HS-5 (cell line): ENCODE results near the gene SRGAP1.
"Not testable (repeated sequence)": the region's sequence is repeated elsewhere in the genome, so short reads cannot be mapped to it uniquely, and the experiment has no call there.

Experiments
- DNase-seq: peaks from one replicate; pipeline ENCODE4 v3.0.0-alpha.2; 2012; ENCODE audit warnings: low read depth

SRGAP1 gene

DNA sequence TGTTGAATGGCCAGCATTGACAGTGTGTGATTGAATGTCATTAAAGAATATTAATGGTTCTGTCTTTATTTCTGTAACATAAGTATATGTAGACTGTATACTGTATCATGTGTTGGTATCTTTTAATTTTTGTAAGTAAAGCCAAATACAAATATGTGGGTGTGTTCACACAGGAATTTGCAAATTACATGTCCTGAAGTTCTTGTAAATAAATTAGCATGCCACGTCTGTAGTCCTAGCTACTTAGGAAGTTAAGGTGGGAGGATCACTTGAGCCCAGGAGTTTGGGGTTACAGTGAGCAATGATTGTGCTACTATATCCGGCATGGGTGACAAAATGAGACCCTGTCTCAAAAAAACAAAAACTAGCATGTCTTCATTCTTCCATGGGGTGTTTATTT lies 278.5 kb downstream of the SRGAP1 start:
- DNase-seq: no peak

GRCh38 chr12:64123448-64123847 lies 278.9 kb downstream of the SRGAP1 start:
- no peak for DNase-seq

GRCh38 chr12:64124511-64125197 lies 280.2 kb downstream of the SRGAP1 start:
- no peak for DNase-seq

DNA sequence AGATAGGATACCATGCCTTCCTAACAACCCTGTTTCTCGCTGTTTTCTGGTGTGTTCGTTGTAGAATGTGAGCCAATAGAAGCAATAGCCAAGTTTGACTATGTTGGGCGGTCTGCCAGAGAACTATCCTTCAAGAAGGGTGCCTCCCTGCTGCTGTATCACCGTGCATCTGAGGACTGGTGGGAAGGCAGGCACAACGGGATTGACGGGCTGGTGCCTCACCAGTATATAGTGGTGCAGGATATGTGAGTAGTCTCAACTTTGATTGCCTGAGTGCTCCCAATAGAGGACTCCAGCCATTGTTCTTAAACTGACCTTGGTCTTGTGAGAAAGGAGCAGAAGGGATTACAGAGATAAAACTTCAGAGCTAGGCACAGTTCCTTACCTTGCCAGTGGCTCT lies 281.4 kb downstream of the SRGAP1 start:
- DNase-seq: no peak

DNA sequence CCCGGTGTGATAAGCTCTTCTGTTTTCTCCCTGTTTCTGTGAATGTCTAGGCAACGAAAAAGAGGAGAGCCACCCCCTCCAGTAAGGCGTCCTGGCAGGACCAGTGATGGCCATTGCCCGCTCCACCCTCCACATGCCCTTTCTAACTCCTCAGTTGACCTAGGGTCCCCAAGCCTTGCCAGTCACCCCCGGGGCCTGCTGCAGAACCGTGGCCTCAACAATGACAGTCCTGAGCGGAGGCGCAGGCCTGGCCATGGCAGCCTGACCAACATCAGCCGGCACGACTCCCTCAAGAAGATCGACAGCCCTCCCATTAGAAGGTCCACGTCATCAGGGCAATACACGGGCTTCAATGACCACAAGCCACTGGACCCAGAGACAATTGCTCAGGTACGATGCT lies 283.3 kb downstream of the SRGAP1 start:
- no peak for DNase-seq

DNA sequence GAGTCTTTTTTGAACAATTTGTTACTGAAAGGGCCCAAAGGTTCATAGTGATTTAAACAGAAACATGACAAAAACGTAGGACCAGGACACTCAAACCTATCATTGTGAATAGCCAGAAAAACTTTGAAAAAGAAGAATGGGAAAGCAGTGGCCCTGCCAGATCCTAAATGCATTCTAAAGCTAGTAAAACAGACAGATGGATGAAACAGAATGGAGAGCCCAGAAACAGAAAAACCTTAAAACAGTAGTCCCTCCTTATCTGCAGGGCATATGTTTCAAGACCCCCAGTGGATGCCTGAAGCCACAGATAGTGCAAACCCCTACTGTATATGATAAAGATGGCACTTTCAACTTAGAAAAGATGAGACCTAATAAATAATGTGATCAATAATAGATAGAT lies 283.9 kb downstream of the SRGAP1 start:
- no peak for DNase-seq

DNA sequence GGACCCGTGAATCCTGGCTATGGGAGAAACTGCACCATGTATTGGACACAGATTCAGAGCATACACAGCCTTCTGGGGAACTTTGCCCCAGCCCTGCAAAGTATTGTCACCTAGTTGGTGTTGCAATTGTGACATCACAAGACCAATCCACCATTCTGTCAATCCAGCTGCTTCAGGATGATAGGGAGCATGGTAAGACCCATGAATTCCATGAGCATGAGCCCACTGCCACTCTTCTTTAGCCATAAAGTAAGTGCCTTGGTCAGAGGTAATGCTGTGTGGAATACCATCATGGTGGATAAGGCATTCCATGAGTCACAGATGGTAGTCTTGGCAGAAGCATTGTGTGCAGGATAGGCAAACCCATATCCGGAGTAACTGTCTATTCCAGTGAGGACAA lies 286.0 kb downstream of the SRGAP1 start:
- DNase-seq: not testable (repeated sequence)

- DNase-seq: not testable (repeated sequence)
Observed at GRCh38 chr12:64131456-64131855, 287.0 kb downstream of the SRGAP1 start.

GRCh38 chr12:64132672-64133071 lies 288.2 kb downstream of the SRGAP1 start:
- DNase-seq: not testable (repeated sequence)

GRCh38 chr12:64137117-64137516 lies 292.6 kb downstream of the SRGAP1 start:
- peak; percentile 84 for DNase-seq

- no peak for DNase-seq
Observed at GRCh38 chr12:64139021-64139420, 294.5 kb downstream of the SRGAP1 start.

DNA sequence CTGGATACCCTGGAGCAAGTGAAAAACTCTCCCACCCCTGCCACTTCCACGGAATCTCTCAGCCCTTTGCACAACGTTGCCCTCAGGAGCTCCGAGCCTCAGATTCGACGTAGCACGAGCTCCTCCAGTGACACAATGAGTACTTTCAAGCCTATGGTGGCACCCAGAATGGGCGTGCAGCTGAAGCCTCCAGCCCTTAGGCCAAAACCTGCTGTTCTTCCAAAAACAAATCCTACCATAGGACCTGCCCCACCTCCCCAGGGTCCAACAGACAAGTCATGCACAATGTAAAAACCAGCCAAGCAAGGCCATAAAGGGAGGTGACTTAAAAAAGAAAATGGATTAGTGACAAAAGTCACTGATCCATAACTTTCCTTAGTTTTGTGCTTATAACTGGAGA lies 297.9 kb downstream of the SRGAP1 start:
- no peak for DNase-seq

GRCh38 chr12:64142784-64143183 lies 298.3 kb downstream of the SRGAP1 start:
- no peak for DNase-seq

GRCh38 chr12:64145226-64145625 lies 300.7 kb downstream of the SRGAP1 start:
- DNase-seq: no peak

- DNase-seq: no peak
Observed at GRCh38 chr12:64147011-64147631, 302.6 kb downstream of the SRGAP1 start.

DNA sequence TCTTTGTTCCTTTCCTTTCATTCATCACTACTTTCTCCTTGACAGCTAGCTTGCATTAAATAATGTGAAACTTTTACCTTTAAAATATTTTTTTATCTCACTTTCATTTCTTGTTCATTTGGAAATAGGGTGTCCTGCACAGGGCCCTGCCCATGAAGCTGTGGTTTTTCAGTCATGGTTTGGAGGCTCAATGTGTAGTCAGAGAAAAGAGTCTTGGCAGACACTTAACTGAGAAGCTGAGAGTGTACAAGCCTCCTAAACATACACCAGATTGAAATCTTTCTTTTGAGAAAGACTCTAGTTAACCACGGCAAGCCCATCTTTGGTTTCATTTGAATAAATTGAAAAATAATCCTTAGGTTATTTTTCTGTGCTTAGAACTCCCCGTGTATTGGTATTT lies 303.4 kb downstream of the SRGAP1 start:
- no peak for DNase-seq

GRCh38 chr12:64154677-64155076 lies 310.2 kb downstream of the SRGAP1 start:
- DNase-seq: no peak

DNA sequence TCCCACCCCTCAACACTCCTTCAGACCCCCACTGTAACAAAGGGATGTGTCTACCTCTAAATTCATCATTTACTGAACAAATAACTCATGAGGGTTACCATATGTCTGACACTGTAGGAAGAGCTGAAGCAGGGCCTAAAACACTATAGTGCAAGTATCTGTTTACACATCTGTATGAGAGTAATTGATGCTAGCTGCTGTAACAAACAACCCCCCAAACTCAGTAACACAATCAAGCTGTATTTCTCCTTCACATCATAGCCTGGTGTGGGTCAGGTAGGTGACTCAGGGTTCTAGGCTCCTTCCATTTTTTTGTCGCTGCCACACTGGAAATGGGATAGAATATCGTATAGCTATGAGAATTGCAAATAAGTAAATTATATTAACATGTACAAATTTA lies 312.6 kb downstream of the SRGAP1 start:
- no peak for DNase-seq

DNA sequence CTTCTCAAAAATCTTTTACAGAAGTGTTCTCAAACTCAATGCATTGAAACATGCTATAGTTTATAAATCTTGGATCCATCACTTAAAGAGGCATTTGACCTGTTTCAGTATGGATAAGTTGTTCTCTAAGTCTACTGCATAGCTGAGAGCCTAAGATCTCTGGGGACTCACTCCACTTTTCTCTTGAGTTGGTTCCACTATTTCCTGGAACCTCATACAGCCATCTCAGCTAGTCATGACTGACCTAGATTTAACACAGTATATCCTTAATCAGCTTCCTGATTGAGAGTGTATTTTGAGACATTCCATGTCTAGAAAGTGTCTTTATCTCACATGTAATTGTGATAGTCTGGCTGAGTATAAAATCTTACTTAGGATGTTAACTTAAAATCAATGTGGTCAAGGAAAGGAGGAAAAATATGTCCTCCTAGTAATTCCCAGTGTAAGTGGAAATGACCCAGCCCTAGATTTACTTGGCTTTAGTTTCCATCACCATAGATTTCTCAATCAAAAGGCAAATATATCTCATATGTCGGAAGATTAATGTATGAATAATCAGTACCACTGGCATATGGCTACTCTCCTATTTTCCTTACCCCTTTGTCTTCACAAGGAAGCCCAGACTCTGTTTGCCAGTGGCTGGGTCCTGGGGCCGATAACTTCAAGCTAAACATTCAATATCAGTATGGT lies 315.7 kb downstream of the SRGAP1 start:
- DNase-seq: peak; percentile 76

DNA sequence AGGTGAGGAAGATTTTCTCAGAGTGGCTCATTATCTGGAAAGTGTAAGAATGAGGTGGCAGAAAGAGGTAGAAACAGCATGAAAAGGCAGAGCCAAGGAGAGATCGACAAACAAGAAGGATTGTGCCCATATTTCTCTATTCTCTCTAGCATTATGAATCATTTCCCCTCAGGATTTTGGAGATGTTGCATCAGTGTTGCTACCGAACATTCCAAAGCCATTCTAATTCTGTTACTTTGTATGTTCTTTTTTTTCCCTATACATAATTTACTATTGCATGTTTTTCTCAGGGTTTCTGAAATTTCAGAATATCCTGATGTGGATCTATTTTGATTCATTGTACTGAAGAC lies 316.2 kb downstream of the SRGAP1 start:
- DNase-seq: peak; percentile 89

- not testable (repeated sequence) for DNase-seq
Observed at GRCh38 chr12:64166606-64167005, 322.1 kb downstream of the SRGAP1 start.

DNA sequence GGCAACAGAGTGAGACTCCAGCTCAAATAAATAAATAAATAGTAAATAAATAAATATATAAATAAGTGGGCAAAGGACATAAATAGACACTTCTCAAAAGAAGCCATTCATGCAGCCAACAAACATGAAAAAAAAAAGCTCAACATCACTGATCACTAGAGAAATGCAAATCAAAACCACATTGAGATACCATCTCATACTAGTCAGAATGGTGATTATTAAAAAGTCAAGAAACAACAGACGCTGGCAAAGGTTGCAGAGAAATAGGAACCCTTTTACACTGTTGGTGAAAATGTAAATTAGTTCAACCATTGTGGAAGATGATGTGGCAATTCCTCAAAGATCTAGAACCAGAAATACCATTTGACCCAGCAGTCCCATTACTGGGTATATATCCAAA lies 322.5 kb downstream of the SRGAP1 start:
- not testable (repeated sequence) for DNase-seq

DNA sequence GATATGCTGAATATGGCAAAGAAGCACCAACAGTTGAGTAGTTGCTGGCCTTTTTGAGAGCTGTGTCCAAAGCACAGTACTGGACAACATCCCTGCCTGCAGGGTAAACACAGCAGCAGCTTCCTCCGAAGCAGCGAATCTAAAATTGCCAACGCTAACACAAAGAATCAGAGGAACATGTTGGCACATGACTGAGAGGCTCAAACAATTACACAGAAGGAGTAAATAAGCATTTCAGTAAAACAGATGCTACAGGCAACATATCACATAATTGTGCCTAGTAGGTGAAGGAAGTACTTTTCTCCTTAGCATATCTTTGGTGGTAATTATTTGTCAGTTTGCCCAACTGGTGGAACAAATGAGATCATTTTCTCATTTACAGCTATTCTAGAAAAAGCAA lies 325.5 kb downstream of the SRGAP1 start:
- no peak for DNase-seq

DNA sequence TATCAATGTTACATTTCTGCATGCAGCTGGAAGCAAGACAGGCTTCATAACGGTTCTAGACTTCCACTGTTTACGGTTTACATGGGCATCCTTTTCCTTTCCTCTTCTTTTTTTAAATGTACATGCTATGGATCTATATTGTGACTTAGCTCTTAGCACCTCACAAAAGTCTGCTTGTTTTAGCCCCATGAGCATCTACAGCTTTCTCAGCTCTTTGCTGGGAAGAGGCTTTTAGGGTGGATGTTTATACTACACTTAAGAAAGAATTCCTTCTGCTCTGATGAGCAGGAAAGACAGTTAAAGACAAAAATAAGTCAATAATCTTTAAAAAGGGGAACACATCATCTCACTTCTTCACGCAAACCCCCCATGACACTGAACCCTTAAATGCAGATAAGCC lies 326.2 kb downstream of the SRGAP1 start:
- no peak for DNase-seq
